ENCODE measurements around the gene PCSK2.

DNA sequence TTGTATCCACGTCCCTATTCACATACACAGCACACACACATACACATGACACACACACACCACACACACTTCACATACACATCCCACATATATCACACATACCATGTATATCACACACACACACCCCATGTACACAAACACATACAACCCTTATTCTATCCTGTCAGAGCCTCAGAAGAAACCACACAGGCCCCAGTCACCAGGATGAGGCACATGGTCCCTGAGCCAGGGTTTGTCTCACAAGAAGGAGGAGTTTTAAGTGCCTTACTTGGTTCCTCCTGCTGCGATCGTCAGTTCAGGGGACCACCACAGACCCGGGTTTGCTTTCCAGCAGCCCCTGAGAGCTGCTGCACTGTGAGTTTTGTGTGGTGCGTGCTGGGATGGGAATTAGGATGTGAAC lies 280.7 kb downstream of the PCSK2 start:
- TF ChIP-seq, protein P1, sequence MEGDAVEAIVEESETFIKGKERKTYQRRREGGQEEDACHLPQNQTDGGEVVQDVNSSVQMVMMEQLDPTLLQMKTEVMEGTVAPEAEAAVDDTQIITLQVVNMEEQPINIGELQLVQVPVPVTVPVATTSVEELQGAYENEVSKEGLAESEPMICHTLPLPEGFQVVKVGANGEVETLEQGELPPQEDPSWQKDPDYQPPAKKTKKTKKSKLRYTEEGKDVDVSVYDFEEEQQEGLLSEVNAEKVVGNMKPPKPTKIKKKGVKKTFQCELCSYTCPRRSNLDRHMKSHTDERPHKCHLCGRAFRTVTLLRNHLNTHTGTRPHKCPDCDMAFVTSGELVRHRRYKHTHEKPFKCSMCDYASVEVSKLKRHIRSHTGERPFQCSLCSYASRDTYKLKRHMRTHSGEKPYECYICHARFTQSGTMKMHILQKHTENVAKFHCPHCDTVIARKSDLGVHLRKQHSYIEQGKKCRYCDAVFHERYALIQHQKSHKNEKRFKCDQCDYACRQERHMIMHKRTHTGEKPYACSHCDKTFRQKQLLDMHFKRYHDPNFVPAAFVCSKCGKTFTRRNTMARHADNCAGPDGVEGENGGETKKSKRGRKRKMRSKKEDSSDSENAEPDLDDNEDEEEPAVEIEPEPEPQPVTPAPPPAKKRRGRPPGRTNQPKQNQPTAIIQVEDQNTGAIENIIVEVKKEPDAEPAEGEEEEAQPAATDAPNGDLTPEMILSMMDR (IDR thresholded peaks at IDR 0.05): no peak
- TF ChIP-seq POLR2A (IDR thresholded peaks at IDR 0.05; ENCODE audit: low read depth) (no peak), POLR2AphosphoS5 (IDR thresholded peaks at IDR 0.05) (no peak), EP300 (IDR thresholded peaks at IDR 0.05) (no peak)

All from esophagus muscularis mucosa (tissue), 4 donors.